IMR-90 (cell line): ENCODE results near the gene NRG4. TPM values are rescaled to one million over a fixed set of nuclear protein-coding genes. Genes with fewer than 3 reads are reported as not detected.

ENCODE experiments used
- ATAC-seq: fragments of 200-7000 bp; cut with Tn5 transposase; 2 replicates; pipeline ENCODE4 v1.9.1; 2020; ENCODE audit warnings: low read depth, mild to moderate bottlenecking, moderate library complexity
- BruUV-seq: library from RNA; stranded (reverse); fragments of 400-500 nt; replicated peaks from 2 replicates; lab custom pipeline; 2021; lab: Mats Ljungman, UMichigan
- CTCF ChIA-PET: fragments of 300-600 bp; formaldehyde crosslinking; extraction: SDS; loops from one replicate; lab custom pipeline; 2021; ENCODE audit warnings: antibody characterized with exemption; lab: Yijun Ruan, JAX
- POLR2A ChIA-PET: fragments of 300-600 bp; sonication (Branson Sonifier 250); formaldehyde crosslinking; loops from one replicate; lab custom pipeline; 2022; ENCODE audit warnings: antibody characterized with exemption; ENCODE audit not compliant: unreplicated experiment; lab: Charles Lee
- DNase-seq: peaks from one replicate; pipeline ENCODE4 v3.0.0; 2013
- H2AFZ ChIP-seq: replicated peaks from 2 replicates; pipeline ENCODE3; 2013; ENCODE audit warnings: low read length, mild to moderate bottlenecking; ENCODE audit not compliant: poor library complexity
- H2AK5ac ChIP-seq: 2 replicates; pipeline ENCODE4 v1.6.1; 2013; ENCODE audit warnings: low read depth, low read length, inconsistent platforms
- H2AK9ac ChIP-seq: replicated peaks from 2 replicates; pipeline ENCODE3; 2013; ENCODE audit warnings: mild to moderate bottlenecking, low read depth, low read length, moderate library complexity; ENCODE audit not compliant: poor library complexity
- H2BK120ac ChIP-seq: 2 replicates; pipeline ENCODE4 v1.6.1; 2013; ENCODE audit warnings: low read depth, low read length, inconsistent platforms
- H2BK15ac ChIP-seq: 3 replicates; pipeline ENCODE4 v1.6.1; 2013; ENCODE audit warnings: low read depth, low read length, inconsistent platforms
- H2BK20ac ChIP-seq: 2 replicates; pipeline ENCODE4 v1.6.1; 2013; ENCODE audit warnings: low read depth, mild to moderate bottlenecking, inconsistent platforms, low read length, moderate library complexity
- H2BK5ac ChIP-seq: 2 replicates; pipeline ENCODE4 v1.6.1; 2013; ENCODE audit warnings: mild to moderate bottlenecking, low read depth, low read length, inconsistent platforms; ENCODE audit not compliant: poor library complexity, severe bottlenecking
- H3K14ac ChIP-seq: replicated peaks from 2 replicates; pipeline ENCODE4 v1.6.1; 2013; ENCODE audit warnings: low read depth, low read length, inconsistent platforms
- H3K18ac ChIP-seq: 2 replicates; pipeline ENCODE4 v1.6.1; 2013; ENCODE audit warnings: low read depth, low read length, control low read depth
- H3K23ac ChIP-seq: 2 replicates; pipeline ENCODE4 v1.6.1; 2013; ENCODE audit warnings: low read depth, low read length, inconsistent platforms
- H3K27ac ChIP-seq: 2 replicates; pipeline ENCODE4 v1.5.1; 2013; ENCODE audit warnings: mild to moderate bottlenecking, control low read depth, low read length; ENCODE audit not compliant: insufficient read depth
- H3K27me3 ChIP-seq: 2 replicates; pipeline ENCODE4 v1.6.1; 2013; ENCODE audit warnings: low read length; ENCODE audit not compliant: control insufficient read depth, insufficient read depth
- H3K36me3 ChIP-seq: 2 replicates; pipeline ENCODE4 v1.6.1; 2013; ENCODE audit warnings: low read length, mixed read lengths; ENCODE audit not compliant: control insufficient read depth, insufficient read depth
- H3K4ac ChIP-seq: 2 replicates; pipeline ENCODE4 v1.6.1; 2013; ENCODE audit warnings: low read depth, low read length, inconsistent platforms
- H3K4me1 ChIP-seq: 2 replicates; pipeline ENCODE4 v1.6.1; 2013; ENCODE audit warnings: low read length, mixed read lengths; ENCODE audit not compliant: control insufficient read depth, insufficient read depth
- H3K4me2 ChIP-seq: 2 replicates; pipeline ENCODE4 v1.6.1; 2013; ENCODE audit warnings: low read depth, mild to moderate bottlenecking, control low read depth, low read length, moderate library complexity
- H3K4me3 ChIP-seq: 2 replicates; pipeline ENCODE4 v1.5.1; 2013; ENCODE audit warnings: low read depth, mild to moderate bottlenecking, control low read depth, low read length, moderate library complexity; ENCODE audit not compliant: insufficient read depth
- H3K56ac ChIP-seq: 2 replicates; pipeline ENCODE4 v1.6.1; 2013; ENCODE audit warnings: low read length, inconsistent platforms; ENCODE audit not compliant: insufficient read depth; ENCODE audit errors: extremely low read depth
- H3K79me1 ChIP-seq, 2 experiments: 2 replicates each; pipeline ENCODE4 v1.6.1; 2013; ENCODE audit warnings: low read length in 2 of 2, inconsistent platforms in 1 of 2, low read depth in 1 of 2
- H3K9ac ChIP-seq: 2 replicates; pipeline ENCODE4 v1.6.1; 2013; ENCODE audit warnings: low read depth, low read length, control low read depth
- H3K9me1 ChIP-seq: 2 replicates; pipeline ENCODE4 v1.6.1; 2013; ENCODE audit warnings: low read length, inconsistent platforms; ENCODE audit not compliant: insufficient read depth
- H3K9me3 ChIP-seq: 2 replicates; pipeline ENCODE4 v1.6.1; 2013; ENCODE audit warnings: low read length; ENCODE audit not compliant: control insufficient read depth, insufficient read depth
- H4K20me1 ChIP-seq: 2 replicates; pipeline ENCODE4 v1.6.1; 2013; ENCODE audit warnings: low read length, inconsistent platforms; ENCODE audit not compliant: insufficient read depth
- H4K5ac ChIP-seq: 2 replicates; pipeline ENCODE4 v1.6.1; 2013; ENCODE audit warnings: mild to moderate bottlenecking, low read depth, low read length, control low read depth
- H4K8ac ChIP-seq, 2 experiments: 2 replicates each; pipeline ENCODE4 v1.6.1; 2013; ENCODE audit warnings: low read depth in 2 of 2, low read length in 2 of 2, control low read depth in 1 of 2, inconsistent platforms in 1 of 2
- H4K91ac ChIP-seq: 2 replicates; pipeline ENCODE4 v1.6.1; 2013; ENCODE audit warnings: low read depth, low read length, inconsistent platforms; ENCODE audit not compliant: insufficient read depth
- CTCF ChIP-seq: conservative IDR thresholded peaks from 2 replicates; pipeline ENCODE4 v1.5.1; 2012; ENCODE audit warnings: mild to moderate bottlenecking, low read depth, low read length, improper control_type of control experiment
- MAFK ChIP-seq: IDR thresholded peaks from 2 replicates; pipeline ENCODE4 v1.6.1; 2012; ENCODE audit warnings: low read depth, low read length, improper control_type of control experiment
- MAZ ChIP-seq: IDR thresholded peaks from 2 replicates; pipeline ENCODE4 v1.6.1; 2012; ENCODE audit warnings: low read depth, mild to moderate bottlenecking, low read length, improper control_type of control experiment, moderate library complexity, borderline replicate concordance
- RFX5 ChIP-seq: IDR thresholded peaks from 2 replicates; pipeline ENCODE4 v1.8.0; 2012; ENCODE audit warnings: low read depth, mild to moderate bottlenecking, low read length, moderate library complexity
- WGBS, 2 experiments: methylation state at CpG; one replicate each; pipeline versions ENCODE4 v1.1.5 to v1.1.7; 2013; ENCODE audit warnings: missing lambda C conversion rate in 2 of 2; ENCODE audit not compliant: insufficient read length in 1 of 2; ENCODE audit errors: extremely low coverage in 2 of 2; 5-methylcytosine and 5-hydroxymethylcytosine counted together
- dilution Hi-C: fragments of 300-500 bp; cut with HindIII; formaldehyde crosslinking; loops from one replicate; pipeline ENCODE4 v1.14.3; 2018; ENCODE audit warnings: low sequenced_read_pairs; ENCODE audit not compliant: unreplicated experiment
- in situ Hi-C: fragments of 300-500 bp; cut with MboI; formaldehyde crosslinking; loops from 3 replicates; pipeline ENCODE4 v1.14.3; 2019; ENCODE audit warnings: low sequenced_read_pairs, inconsistent platforms, mixed read lengths
- intact Hi-C: fragments of 100-400 bp; cut with micrococcal nuclease; formaldehyde crosslinking; loops from 2 replicates; pipeline ENCODE4 v1.10.0; 2022
- polyA plus RNA-seq, 3 experiments: library from polyadenylated mRNA; depleted of rRNA; stranded (reverse); fragments of >200 nt; gene quantifications; 2 replicates each; pipeline ENCODE4 v1.2.3, GENCODE V29; 2012; ENCODE audit warnings: low replicate concordance in 1 of 3
- total RNA-seq: library from RNA; depleted of rRNA; stranded (reverse); fragments of >200 nt; gene quantifications from 2 replicates; pipeline ENCODE4 v1.2.3, GENCODE V29; 2012

NRG4 gene
- total and polyA plus RNA-seq, 2 of the 4 experiments (the other 2 are of a cell fraction): not detected

- H3K23ac ChIP-seq: peak overlapping the region; percentile 48; the same call in 1 of the 2 replicates
- CTCF ChIA-PET: interaction anchor here (0.6 kb wide), 1 partner anchor 151 kb away, joined by 3 read pairs; no protein-coding TSS in a partner anchor
- H3K36me3 ChIP-seq: peaks cover 9% of the 10 kb centered on the region
- in situ Hi-C loops (no loop called here), dilution Hi-C loops (no loop called here), intact Hi-C loops (no loop called here)
- ATAC-seq: no peak
- no peak overlapping the region for H3K18ac ChIP-seq
- H2AK9ac ChIP-seq: no peak overlapping the region
- no peak overlapping the region; the same call in 1 of the 2 replicates for H4K5ac ChIP-seq
- no peak overlapping the region for H2AFZ ChIP-seq
- H3K79me1 ChIP-seq: peaks cover 27 to 56% of the 10 kb centered on the region in 2 experiments
- H3K27me3 ChIP-seq: no peaks in the 10 kb centered on the region
- H3K9me3 ChIP-seq: no peaks in the 10 kb centered on the region
- no peak overlapping the region; the same call in 1 of the 2 replicates for H4K91ac ChIP-seq
- H2BK15ac ChIP-seq: no peak overlapping the region
- H3K4me3 ChIP-seq: no peak overlapping the region
- peaks cover 16% of the 10 kb centered on the region; the same call in 1 of the 2 replicates for H4K20me1 ChIP-seq
- no peak overlapping the region for H4K8ac ChIP-seq
- H3K9me1 ChIP-seq: peaks cover 18% of the 10 kb centered on the region
- no peak overlapping the region for H2BK120ac ChIP-seq
- no peak overlapping the region for H3K56ac ChIP-seq
- no peak overlapping the region for H2BK20ac ChIP-seq
- DNase-seq: no peak
- no peak overlapping the region for H3K14ac ChIP-seq
- H2AK5ac ChIP-seq: 0 out of 2 replicates have a peak overlapping the region, but pooled peaks have one; percentile 21
- peaks cover 4% of the 10 kb centered on the region; the same call in 1 of the 2 replicates for H3K4me1 ChIP-seq
- WGBS, 2 experiments: 72% methylated on average over 4 of the region's 5 CpGs; no CpG with 5 or more reads in 1 of the 2 experiments
- POLR2A ChIA-PET: no interaction called here
- no peak overlapping the region for H3K4ac ChIP-seq
- TF ChIP-seq CTCF: no peak
- no peak for TF ChIP-seq MAFK
- no peak for TF ChIP-seq RFX5
- TF ChIP-seq MAZ: no peak
- no TSS peak for BruUV-seq
- no peak overlapping the region for H3K9ac ChIP-seq
- H3K27ac ChIP-seq: no peak overlapping the region
- 0 out of 2 replicates have a peak overlapping the region, but pooled peaks have one; percentile 45 for H3K4me2 ChIP-seq
- H2BK5ac ChIP-seq: no peak overlapping the region
Measured at GRCh38 chr15:75905231-75905630, 107.0 kb downstream of the NRG4 start.
